Measurements from ENCODE around the gene ACTN1.

- TF ChIP-seq BHLHE40 (IDR thresholded peaks at IDR 0.05; ENCODE audit: borderline replicate concordance) (no peak), SUZ12 (IDR thresholded peaks at IDR 0.05) (no peak), ARNT (IDR thresholded peaks at IDR 0.05) (no peak), SP1 (IDR thresholded peaks at IDR 0.05) (no peak), TARDBP (IDR thresholded peaks at IDR 0.05) (no peak), HDGF (IDR thresholded peaks at IDR 0.05; ENCODE audit: borderline replicate concordance) (no peak), NFRKB (IDR thresholded peaks at IDR 0.05) (no peak), ELF4 (IDR thresholded peaks at IDR 0.05) (no peak), L3MBTL2 (conservative IDR thresholded peaks at IDR 0.05) (no peak), FOXM1 (IDR thresholded peaks at IDR 0.05; ENCODE audit: borderline replicate concordance) (no peak), FOXK2 (IDR thresholded peaks at IDR 0.05) (no peak), CTBP1 (IDR thresholded peaks at IDR 0.05; ENCODE audit: borderline replicate concordance) (no peak), FOXA1 (IDR thresholded peaks at IDR 0.05) (no peak), LEF1 (IDR thresholded peaks at IDR 0.05; ENCODE audit: borderline replicate concordance) (no peak)
Measured at GRCh38 chr14:68877993-68878575, 101.0 kb downstream of the ACTN1 start.
